OCI-LY7 (cell line): ENCODE data around the gene RBM26.

Source experiments
- EZH2phosphoT487 ChIP-seq: fragments of 200-600 bp; sonication (generic); IDR thresholded peaks from 2 replicates; pipeline ENCODE4 v1.6.1; 2018; ENCODE audit warnings: low read depth, borderline replicate concordance, mild to moderate bottlenecking, mixed run types, antibody characterized with exemption, low read length, moderate library complexity, mixed read lengths
- TF ChIP-seq, protein P1 (sequence below): fragments of 200-600 bp; sonication (generic); conservative IDR thresholded peaks from 2 replicates; pipeline ENCODE4 v1.5.1; 2014; ENCODE audit warnings: mild to moderate bottlenecking, antibody characterized with exemption, low read length, moderate library complexity, mixed read lengths

- TF ChIP-seq, protein P1, sequence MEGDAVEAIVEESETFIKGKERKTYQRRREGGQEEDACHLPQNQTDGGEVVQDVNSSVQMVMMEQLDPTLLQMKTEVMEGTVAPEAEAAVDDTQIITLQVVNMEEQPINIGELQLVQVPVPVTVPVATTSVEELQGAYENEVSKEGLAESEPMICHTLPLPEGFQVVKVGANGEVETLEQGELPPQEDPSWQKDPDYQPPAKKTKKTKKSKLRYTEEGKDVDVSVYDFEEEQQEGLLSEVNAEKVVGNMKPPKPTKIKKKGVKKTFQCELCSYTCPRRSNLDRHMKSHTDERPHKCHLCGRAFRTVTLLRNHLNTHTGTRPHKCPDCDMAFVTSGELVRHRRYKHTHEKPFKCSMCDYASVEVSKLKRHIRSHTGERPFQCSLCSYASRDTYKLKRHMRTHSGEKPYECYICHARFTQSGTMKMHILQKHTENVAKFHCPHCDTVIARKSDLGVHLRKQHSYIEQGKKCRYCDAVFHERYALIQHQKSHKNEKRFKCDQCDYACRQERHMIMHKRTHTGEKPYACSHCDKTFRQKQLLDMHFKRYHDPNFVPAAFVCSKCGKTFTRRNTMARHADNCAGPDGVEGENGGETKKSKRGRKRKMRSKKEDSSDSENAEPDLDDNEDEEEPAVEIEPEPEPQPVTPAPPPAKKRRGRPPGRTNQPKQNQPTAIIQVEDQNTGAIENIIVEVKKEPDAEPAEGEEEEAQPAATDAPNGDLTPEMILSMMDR: no peak
- TF ChIP-seq EZH2phosphoT487: no peak
These were observed 498 bp upstream of the RBM26 start for GRCh38 chr13:79406597-79406908.
